Renal cortex interstitium (tissue), 15 donors: Measurements from ENCODE around the gene PTDSS2. TPM values are rescaled to one million over a fixed set of nuclear protein-coding genes. Genes with fewer than 3 reads are reported as not detected.
A peak's percentile ranks its signal among the peaks of the same experiment; 100 is the strongest.
"Not testable (repeated sequence)": the region's sequence is repeated elsewhere in the genome, so short reads cannot be mapped to it uniquely, and the experiment has no call there.

ENCODE experiments used
- DNase-seq, 11 donors: peaks; one replicate each; pipeline ENCODE4 v3.0.0-alpha.2; 2013; ENCODE audit warnings: low read depth in 9 of 11, low spot score in 4 of 11; ENCODE audit errors: extremely low read depth in 1 of 11
- long read RNA-seq, 16 experiments: transcript quantifications; one replicate each; lab custom pipeline, GENCODE V29; 2026
- polyA plus RNA-seq, 3 donors: library from polyadenylated mRNA; unstranded; fragments of 120-200 nt; gene quantifications; one replicate each; pipeline ENCODE4 v1.2.1, GENCODE V29; 2013; ENCODE audit not compliant: insufficient read length in 3 of 3

PTDSS2 gene
- 10 to 100 TPM; 30.6 to 40.8 (median 35.9) TPM for polyA plus RNA-seq
- long read RNA-seq, donor 1, partial matches to known transcripts: 0 of 3 reads
- long read RNA-seq, donor 1, other reads (novel, unspliced or antisense): 0 of 3 reads
- long read RNA-seq, donor 2, transcript PTDSS2-201 (12 exons, 2,445 nt): major isoform, 5 of 5 reads
- long read RNA-seq, donor 2, partial matches to known transcripts: 0 of 5 reads
- long read RNA-seq, donor 2, other reads (novel, unspliced or antisense): 0 of 5 reads
- long read RNA-seq, donor 3, transcript PTDSS2-201 (12 exons, 2,445 nt): major isoform, 7 of 9 reads
- long read RNA-seq, donor 3, partial matches to known transcripts: 0 of 9 reads
- long read RNA-seq, donor 3, other reads (novel, unspliced or antisense): 0 of 9 reads
- long read RNA-seq, donor 4, transcript PTDSS2-201 (12 exons, 2,445 nt): major isoform, 5 of 6 reads
- long read RNA-seq, donor 4, partial matches to known transcripts: 0 of 6 reads
- long read RNA-seq, donor 4, other reads (novel, unspliced or antisense): 0 of 6 reads
- long read RNA-seq, donor 5: 0 reads
- long read RNA-seq, donor 6, transcript PTDSS2-201 (12 exons, 2,445 nt): major isoform, 6 of 8 reads
- long read RNA-seq, donor 6, partial matches to known transcripts: 0 of 8 reads
- long read RNA-seq, donor 6, other reads (novel, unspliced or antisense): 0 of 8 reads
- long read RNA-seq, donor 7, partial matches to known transcripts: 0 of 6 reads
- long read RNA-seq, donor 7, other reads (novel, unspliced or antisense): 0 of 6 reads
- long read RNA-seq, donor 8, transcript PTDSS2-201 (12 exons, 2,445 nt): major isoform, 7 of 63 reads
- long read RNA-seq, donor 8, partial matches to known transcripts: 21 of 63 reads
- long read RNA-seq, donor 8, other reads (novel, unspliced or antisense): 33 of 63 reads
- long read RNA-seq, donor 9, transcript PTDSS2-201 (12 exons, 2,445 nt): major isoform, 7 of 7 reads
- long read RNA-seq, donor 9, partial matches to known transcripts: 0 of 7 reads
- long read RNA-seq, donor 9, other reads (novel, unspliced or antisense): 0 of 7 reads
- long read RNA-seq, donor 10, transcript PTDSS2-201 (12 exons, 2,445 nt): major isoform, 5 of 5 reads
- long read RNA-seq, donor 10, partial matches to known transcripts: 0 of 5 reads
- long read RNA-seq, donor 10, other reads (novel, unspliced or antisense): 0 of 5 reads
- long read RNA-seq, donor 11, partial matches to known transcripts: 0 of 1 reads
- long read RNA-seq, donor 11, other reads (novel, unspliced or antisense): 0 of 1 reads
- long read RNA-seq, donor 12, transcript PTDSS2-201 (12 exons, 2,445 nt): major isoform, 5 of 6 reads
- long read RNA-seq, donor 12, partial matches to known transcripts: 0 of 6 reads
- long read RNA-seq, donor 12, other reads (novel, unspliced or antisense): 0 of 6 reads
- long read RNA-seq, donor 13: 0 reads
- long read RNA-seq, donor 14, partial matches to known transcripts: 0 of 3 reads
- long read RNA-seq, donor 14, other reads (novel, unspliced or antisense): 0 of 3 reads
- long read RNA-seq, donor 15, partial matches to known transcripts: 0 of 3 reads
- long read RNA-seq, donor 15, other reads (novel, unspliced or antisense): 0 of 3 reads
- long read RNA-seq, donor 16, transcript PTDSS2-201 (12 exons, 2,445 nt): major isoform, 14 of 18 reads
- long read RNA-seq, donor 16, partial matches to known transcripts: 0 of 18 reads
- long read RNA-seq, donor 16, other reads (novel, unspliced or antisense): 0 of 18 reads

GRCh38 chr11:449889-450808 lies at the start of gene PTDSS2:
PTDSS2 (plus strand) TSS chr11:450279; CDS start chr11:450456, 177 bp downstream.
- DNase-seq: peak; percentile 86 to 97 (median 95)

DNA sequence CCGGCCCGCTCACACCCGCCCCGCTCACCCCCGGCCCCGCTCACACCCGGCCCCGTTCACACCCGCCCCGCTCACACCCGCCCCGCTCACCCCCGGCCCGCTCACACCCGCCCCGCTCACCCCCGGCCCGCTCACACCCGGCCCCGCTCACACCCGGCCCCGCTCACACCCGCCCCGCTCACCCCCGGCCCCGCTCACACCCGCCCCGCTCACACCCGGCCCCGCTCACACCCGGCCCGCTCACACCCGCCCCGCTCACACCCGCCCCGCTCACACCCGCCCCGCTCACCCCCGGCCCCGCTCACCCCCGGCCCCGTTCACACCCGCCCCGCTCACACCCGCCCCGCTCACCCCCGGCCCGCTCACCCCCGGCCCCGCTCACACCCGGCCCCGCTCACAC lies 48.9 kb upstream of the PTDSS2 start:
- not testable (repeated sequence) for DNase-seq

DNA sequence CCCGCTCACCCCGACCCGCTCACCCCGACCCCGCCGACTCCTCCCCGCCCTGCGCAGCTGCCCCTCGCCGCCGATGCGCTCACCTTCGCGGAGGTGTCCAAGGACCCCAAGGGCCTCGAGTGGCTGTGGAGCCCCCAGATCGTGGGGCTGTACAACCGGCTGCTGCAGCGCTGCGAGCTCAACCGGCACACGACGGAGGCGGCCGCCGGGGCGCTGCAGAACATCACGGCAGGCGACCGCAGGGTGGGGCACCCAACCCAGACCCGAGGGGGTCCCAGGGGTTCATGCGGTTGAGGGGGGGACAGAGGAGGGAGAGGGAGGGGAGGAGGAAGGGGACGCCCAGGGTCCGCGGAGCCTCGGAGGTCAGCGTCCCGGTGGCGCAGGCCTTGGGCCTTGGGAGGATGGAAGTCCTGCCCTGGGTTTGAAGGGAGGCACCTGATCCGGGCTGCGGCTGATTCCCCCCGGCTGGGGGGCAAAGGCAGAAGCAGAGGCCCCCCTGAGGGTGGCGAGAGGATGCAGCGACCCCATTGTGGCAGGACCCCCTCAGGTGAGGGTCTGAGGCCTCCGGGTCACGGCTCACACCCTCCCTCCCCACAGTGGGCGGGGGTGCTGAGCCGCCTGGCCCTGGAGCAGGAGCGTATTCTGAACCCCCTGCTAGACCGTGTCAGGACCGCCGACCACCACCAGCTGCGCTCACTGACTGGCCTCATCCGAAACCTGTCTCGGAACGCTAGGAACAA lies 46.9 kb upstream of the PTDSS2 start:
- no peak for DNase-seq

GRCh38 chr11:403761-404431 lies 46.2 kb upstream of the PTDSS2 start:
- no peak for DNase-seq

DNA sequence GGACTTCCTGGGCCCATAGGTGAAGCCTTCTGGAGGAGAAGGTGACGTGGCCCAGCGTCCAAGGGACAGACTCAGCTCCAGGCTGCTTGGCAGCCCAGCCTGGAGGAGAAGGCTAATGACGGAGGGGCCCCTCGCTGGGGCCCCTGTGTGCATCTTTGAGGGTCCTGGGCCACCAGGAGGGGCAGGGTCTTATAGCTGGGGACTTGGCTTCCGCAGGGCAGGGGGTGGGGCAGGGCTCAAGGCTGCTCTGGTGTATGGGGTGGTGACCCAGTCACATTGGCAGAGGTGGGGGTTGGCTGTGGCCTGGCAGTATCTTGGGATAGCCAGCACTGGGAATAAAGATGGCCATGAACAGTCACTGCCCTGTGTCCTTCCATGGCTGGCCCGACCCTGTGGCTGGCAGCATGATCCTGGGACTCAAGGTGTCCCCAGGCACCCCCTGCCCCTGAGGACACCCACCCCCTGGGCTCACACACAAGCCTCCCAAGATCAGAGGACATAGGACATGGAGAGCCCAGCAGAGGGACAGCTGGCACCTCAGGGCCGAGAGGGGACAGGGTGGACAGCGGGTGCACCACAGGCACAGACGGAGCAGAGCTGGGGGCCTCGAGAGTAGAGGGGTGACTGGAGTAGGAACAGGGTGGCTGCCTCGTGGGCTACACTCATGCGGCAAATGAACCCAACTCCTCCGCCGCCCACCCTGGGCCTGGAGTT lies 45.4 kb upstream of the PTDSS2 start:
- DNase-seq: no peak

GRCh38 chr11:405323-405953 lies 44.6 kb upstream of the PTDSS2 start:
- no peak for DNase-seq

GRCh38 chr11:405954-406795 lies 43.9 kb upstream of the PTDSS2 start:
- no peak for DNase-seq

- peak in 2 of 11 donors; percentile 51 to 56 for DNase-seq
Measured at GRCh38 chr11:406796-407650, 43.1 kb upstream of the PTDSS2 start.

- DNase-seq: no peak
Measured at GRCh38 chr11:407651-408123, 42.4 kb upstream of the PTDSS2 start.

DNA sequence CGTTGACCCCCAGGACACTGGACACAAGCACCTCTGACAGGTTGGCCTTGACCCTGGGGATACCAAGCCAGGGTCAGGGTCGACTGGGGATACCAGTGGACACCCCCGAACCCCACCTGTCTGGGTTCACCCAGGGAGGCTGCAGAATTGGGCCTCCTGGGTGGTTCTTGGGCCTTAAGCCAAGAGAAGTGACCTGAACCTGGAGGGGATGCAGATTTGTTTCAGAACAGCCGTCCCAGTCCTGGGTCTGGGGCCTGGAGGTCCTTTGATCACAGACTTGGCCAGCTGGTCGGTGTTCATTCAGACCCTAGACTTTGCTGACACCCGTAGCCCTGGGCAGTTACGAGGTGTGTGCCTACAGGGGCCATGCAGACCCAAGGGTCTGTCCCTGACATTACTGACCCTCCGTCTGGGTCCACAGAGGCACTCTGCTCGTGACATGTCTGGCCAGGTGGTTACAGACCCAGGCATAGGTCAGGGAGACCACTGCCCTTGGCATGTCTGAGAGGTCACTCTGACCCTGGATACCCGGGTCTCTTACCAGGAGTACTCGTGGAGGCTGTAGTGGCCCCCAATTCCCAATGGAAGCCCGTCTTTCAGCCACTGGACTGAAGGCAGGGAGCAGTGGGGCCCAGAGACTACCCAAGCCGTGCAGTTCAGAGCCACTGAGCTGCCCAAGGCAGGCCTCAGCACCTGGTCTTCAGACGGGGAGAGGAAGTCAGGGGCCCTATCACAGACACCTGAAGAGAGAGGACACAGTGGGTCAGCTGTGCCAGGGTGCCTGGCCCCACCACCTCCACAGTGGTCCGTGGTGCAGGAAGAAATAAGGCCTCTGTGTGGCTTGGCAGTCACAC lies 41.7 kb upstream of the PTDSS2 start:
- DNase-seq: no peak

- no peak for DNase-seq
Measured at GRCh38 chr11:409008-409599, 41.0 kb upstream of the PTDSS2 start.
